Measurements from ENCODE around the gene FLT1. TPM values are rescaled to one million over a fixed set of nuclear protein-coding genes. Genes with fewer than 3 reads are reported as not detected.

FLT1 gene
- total RNA-seq, 1 experiment from 2014 or later: 0.25 TPM

DNA sequence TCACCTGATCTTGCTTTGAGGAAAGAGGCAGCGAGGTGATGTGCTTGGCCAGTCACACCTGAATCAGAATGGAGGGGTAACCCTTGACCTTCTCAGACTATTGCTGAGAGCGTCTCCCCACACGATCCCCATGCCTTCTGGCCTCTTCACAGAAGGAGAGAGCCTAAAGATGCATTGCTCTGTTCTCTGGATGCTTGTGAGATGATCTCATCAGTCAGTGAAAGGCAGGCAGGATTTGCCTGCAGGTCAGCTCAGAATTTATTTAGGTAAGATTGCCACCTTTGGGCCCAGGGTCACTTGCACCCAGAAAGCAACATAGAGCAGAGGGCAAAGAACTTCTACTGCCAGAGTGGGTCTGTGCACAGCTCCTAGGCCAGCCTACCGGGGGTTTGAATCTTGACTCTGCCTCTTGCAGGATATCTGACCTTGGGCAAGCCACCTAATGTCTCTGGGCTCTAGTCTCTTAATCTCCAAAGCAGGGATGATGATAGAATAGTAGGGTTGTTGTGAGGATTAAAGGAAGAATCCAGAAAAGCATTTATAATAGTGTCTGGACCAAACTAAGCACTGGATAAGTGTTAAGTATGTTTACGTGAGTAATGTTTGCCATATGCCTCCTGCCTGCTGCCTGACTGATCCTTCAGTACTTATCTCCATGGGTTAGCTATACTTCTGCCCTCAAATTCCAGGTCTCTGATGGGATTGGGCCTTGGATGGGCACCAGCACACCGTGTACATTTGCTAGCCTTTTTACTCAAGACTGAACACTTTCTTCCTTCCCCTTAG is 8.4 kb upstream of the FLT1 start (continued):
- TF ChIP-seq POLR2A (IDR thresholded peaks at IDR 0.05; ENCODE audit: borderline replicate concordance, extremely low read depth, insufficient read depth, insufficient read length) (no peak), ZNF274 (IDR thresholded peaks at IDR 0.05; ENCODE audit: low read depth, low read length) (no peak), CEBPB (IDR thresholded peaks at IDR 0.05; ENCODE audit: low read depth) (no peak), SRF (IDR thresholded peaks at IDR 0.05; ENCODE audit: low read depth) (no peak), SP1 (IDR thresholded peaks at IDR 0.05; ENCODE audit: low read depth) (no peak), JUND (IDR thresholded peaks at IDR 0.05) (no peak), TCF7L2 (IDR thresholded peaks at IDR 0.05; ENCODE audit: borderline replicate concordance, extremely low read depth, insufficient read depth, insufficient read length) (no peak), ZFX (IDR thresholded peaks at IDR 0.05) (no peak), POLR2AphosphoS5 (IDR thresholded peaks at IDR 0.05; ENCODE audit: low read depth, low read length) (no peak), EZH2phosphoT487 (IDR thresholded peaks at IDR 0.05; ENCODE audit: borderline replicate concordance) (no peak), FOSL1 (IDR thresholded peaks at IDR 0.05; ENCODE audit: low read depth) (no peak)
- TF ChIP-seq, protein P1, sequence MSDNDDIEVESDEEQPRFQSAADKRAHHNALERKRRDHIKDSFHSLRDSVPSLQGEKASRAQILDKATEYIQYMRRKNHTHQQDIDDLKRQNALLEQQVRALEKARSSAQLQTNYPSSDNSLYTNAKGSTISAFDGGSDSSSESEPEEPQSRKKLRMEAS (IDR thresholded peaks at IDR 0.05): no peak
- TF ChIP-seq, protein P2, sequence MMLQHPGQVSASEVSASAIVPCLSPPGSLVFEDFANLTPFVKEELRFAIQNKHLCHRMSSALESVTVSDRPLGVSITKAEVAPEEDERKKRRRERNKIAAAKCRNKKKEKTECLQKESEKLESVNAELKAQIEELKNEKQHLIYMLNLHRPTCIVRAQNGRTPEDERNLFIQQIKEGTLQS (IDR thresholded peaks at IDR 0.05): no peak

DNA sequence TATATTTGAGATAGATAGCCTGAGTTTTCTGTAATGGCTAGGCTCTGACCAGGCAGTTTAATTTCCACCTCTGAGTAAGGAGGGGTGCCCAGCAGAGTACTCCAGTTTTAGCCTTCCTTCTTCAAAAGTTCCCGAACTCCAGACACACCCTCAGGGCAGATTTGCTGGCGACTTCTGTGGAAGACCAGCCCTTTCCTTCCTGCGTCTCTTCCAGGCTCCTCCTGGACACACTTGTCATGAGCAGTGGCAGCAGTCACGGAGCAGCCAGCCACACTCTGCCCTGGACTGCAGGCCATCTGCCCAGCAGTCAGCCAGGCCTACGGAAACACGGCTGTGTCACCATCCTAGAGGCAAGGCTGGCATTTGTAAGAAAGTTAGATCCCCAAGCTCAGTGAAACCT is 6.6 kb upstream of the FLT1 start:
- Histone ChIP-seq H3K4me1 (ENCODE audit: control insufficient read depth in 1 of 2, insufficient read depth in 2 of 2, low read length in 2 of 2) (no peaks in the 10 kb centered on the region), H3K27ac (ENCODE audit: low read depth, low read length) (no peak overlapping the region), H3K9ac (ENCODE audit: low read length) (no peak overlapping the region), H3K9me3 (ENCODE audit: control insufficient read depth in 1 of 2, insufficient read depth in 1 of 2, low read depth in 1 of 2, low read length in 2 of 2) (no peaks in the 10 kb centered on the region), H3K36me3 (ENCODE audit: control insufficient read depth in 1 of 2, insufficient read depth in 2 of 2, low read length in 2 of 2) (no peaks in the 10 kb centered on the region), H3K79me2 (ENCODE audit: insufficient read depth, low read length) (no peaks in the 10 kb centered on the region), H3K4me2 (ENCODE audit: low read length) (no peak overlapping the region), H2AFZ (ENCODE audit: low read depth, low read length, poor library complexity, severe bottlenecking) (no peak overlapping the region), H3K9me2 (ENCODE audit: insufficient read depth) (no peaks in the 10 kb centered on the region), H4K20me1 (ENCODE audit: insufficient read depth) (no peaks in the 10 kb centered on the region), H3K4me3 (replicated peaks in 1 of 2; ENCODE audit: low read depth in 1 of 2, low read length in 2 of 2) (no peak overlapping the region), H3K27me3 (ENCODE audit: insufficient read depth, low read length) (no peaks in the 10 kb centered on the region)
- RAD21 ChIA-PET (ENCODE audit: low non-redundant PET in 1 of 2, low total read pairs in 2 of 2, uncharacterized antibody in 2 of 2, unreplicated experiment in 2 of 2): no interaction called here
- intact Hi-C loops (cut with micrococcal nuclease): no loop called here
- CTCF ChIA-PET: no interaction called here
- ATAC-seq: no peak
- POLR2A ChIA-PET: no interaction called here
- no TSS peak for BruUV-seq (replicated peaks)
- no peak for DNase-seq (ENCODE audit: low read depth, low spot score)
- TF ChIP-seq EGR1 (IDR thresholded peaks at IDR 0.05; ENCODE audit: low read depth) (no peak), SP1 (IDR thresholded peaks at IDR 0.05; ENCODE audit: low read depth) (no peak), ZNF274 (IDR thresholded peaks at IDR 0.05; ENCODE audit: low read depth, low read length) (no peak), CEBPB (IDR thresholded peaks at IDR 0.05; ENCODE audit: low read depth) (no peak), TCF7L2 (IDR thresholded peaks at IDR 0.05; ENCODE audit: borderline replicate concordance, extremely low read depth, insufficient read depth, insufficient read length) (no peak), SIN3A (IDR thresholded peaks at IDR 0.05; ENCODE audit: low read depth) (no peak), SRF (IDR thresholded peaks at IDR 0.05; ENCODE audit: low read depth) (no peak), ELF1 (IDR thresholded peaks at IDR 0.05; ENCODE audit: borderline replicate concordance, low read depth) (no peak), EZH2phosphoT487 (IDR thresholded peaks at IDR 0.05; ENCODE audit: borderline replicate concordance) (no peak), YY1 (IDR thresholded peaks at IDR 0.05; ENCODE audit: extremely low read depth, insufficient replicate concordance, low read depth, low read length) (no peak), FOSL1 (IDR thresholded peaks at IDR 0.05; ENCODE audit: low read depth) (no peak)
- TF ChIP-seq, protein P3, sequence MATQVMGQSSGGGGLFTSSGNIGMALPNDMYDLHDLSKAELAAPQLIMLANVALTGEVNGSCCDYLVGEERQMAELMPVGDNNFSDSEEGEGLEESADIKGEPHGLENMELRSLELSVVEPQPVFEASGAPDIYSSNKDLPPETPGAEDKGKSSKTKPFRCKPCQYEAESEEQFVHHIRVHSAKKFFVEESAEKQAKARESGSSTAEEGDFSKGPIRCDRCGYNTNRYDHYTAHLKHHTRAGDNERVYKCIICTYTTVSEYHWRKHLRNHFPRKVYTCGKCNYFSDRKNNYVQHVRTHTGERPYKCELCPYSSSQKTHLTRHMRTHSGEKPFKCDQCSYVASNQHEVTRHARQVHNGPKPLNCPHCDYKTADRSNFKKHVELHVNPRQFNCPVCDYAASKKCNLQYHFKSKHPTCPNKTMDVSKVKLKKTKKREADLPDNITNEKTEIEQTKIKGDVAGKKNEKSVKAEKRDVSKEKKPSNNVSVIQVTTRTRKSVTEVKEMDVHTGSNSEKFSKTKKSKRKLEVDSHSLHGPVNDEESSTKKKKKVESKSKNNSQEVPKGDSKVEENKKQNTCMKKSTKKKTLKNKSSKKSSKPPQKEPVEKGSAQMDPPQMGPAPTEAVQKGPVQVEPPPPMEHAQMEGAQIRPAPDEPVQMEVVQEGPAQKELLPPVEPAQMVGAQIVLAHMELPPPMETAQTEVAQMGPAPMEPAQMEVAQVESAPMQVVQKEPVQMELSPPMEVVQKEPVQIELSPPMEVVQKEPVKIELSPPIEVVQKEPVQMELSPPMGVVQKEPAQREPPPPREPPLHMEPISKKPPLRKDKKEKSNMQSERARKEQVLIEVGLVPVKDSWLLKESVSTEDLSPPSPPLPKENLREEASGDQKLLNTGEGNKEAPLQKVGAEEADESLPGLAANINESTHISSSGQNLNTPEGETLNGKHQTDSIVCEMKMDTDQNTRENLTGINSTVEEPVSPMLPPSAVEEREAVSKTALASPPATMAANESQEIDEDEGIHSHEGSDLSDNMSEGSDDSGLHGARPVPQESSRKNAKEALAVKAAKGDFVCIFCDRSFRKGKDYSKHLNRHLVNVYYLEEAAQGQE (IDR thresholded peaks at IDR 0.05; ENCODE audit: low read depth): no peak
- TF ChIP-seq, protein P4, sequence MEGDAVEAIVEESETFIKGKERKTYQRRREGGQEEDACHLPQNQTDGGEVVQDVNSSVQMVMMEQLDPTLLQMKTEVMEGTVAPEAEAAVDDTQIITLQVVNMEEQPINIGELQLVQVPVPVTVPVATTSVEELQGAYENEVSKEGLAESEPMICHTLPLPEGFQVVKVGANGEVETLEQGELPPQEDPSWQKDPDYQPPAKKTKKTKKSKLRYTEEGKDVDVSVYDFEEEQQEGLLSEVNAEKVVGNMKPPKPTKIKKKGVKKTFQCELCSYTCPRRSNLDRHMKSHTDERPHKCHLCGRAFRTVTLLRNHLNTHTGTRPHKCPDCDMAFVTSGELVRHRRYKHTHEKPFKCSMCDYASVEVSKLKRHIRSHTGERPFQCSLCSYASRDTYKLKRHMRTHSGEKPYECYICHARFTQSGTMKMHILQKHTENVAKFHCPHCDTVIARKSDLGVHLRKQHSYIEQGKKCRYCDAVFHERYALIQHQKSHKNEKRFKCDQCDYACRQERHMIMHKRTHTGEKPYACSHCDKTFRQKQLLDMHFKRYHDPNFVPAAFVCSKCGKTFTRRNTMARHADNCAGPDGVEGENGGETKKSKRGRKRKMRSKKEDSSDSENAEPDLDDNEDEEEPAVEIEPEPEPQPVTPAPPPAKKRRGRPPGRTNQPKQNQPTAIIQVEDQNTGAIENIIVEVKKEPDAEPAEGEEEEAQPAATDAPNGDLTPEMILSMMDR (IDR thresholded peaks at IDR 0.05 in 2 of 3, conservative IDR thresholded peaks at IDR 0.05 in 1 of 3; ENCODE audit: borderline replicate concordance in 1 of 3, insufficient read depth in 1 of 3, low read depth in 2 of 3, low read length in 2 of 3): no peak
- TF ChIP-seq, protein P1 (IDR thresholded peaks at IDR 0.05): no peak
